Upper lobe of right lung (tissue), 1 donor: ENCODE measurements around the gene CMTM7. TPM values are rescaled to one million over a fixed set of nuclear protein-coding genes. Genes with fewer than 3 reads are reported as not detected.
"Not testable (repeated sequence)": the region's sequence is repeated elsewhere in the genome, so short reads cannot be mapped to it uniquely, and the experiment has no call there.

Experiments used
- ATAC-seq: fragments of 200-7000 bp; cut with Tn5 transposase; one replicate; pipeline ENCODE4 v1.9.1; 2020; ENCODE audit warnings: mild to moderate bottlenecking, moderate library complexity
- DNase-seq: peaks from one replicate; pipeline ENCODE4 v3.0.0-alpha.2; 2020
- H3K27ac ChIP-seq: fragments of 200-600 bp; one replicate; pipeline ENCODE4 v1.8.0; 2022
- H3K27me3 ChIP-seq: fragments of 200-600 bp; one replicate; pipeline ENCODE4 v1.8.0; 2022; ENCODE audit warnings: mild to moderate bottlenecking
- H3K36me3 ChIP-seq: fragments of 200-600 bp; one replicate; pipeline ENCODE4 v1.8.0; 2022
- H3K4me1 ChIP-seq: fragments of 200-600 bp; one replicate; pipeline ENCODE4 v1.8.0; 2022
- H3K4me3 ChIP-seq: fragments of 200-600 bp; one replicate; pipeline ENCODE4 v1.8.0; 2022; ENCODE audit warnings: mild to moderate bottlenecking
- H3K9me3 ChIP-seq: fragments of 200-600 bp; one replicate; pipeline ENCODE4 v1.8.0; 2022
- CTCF ChIP-seq: fragments of 200-600 bp; IDR thresholded peaks from one replicate; pipeline ENCODE4 v1.8.0; 2022; ENCODE audit warnings: antibody characterized with exemption
- intact Hi-C: fragments of 100-400 bp; cut with DNase I; formaldehyde crosslinking; loops from one replicate; pipeline ENCODE4 v1.11.0; 2022
- total RNA-seq: library from RNA; stranded (reverse); fragmentation: NEBNext Ultra II Directional; extraction: Animal tissue kit (Norgen Biotek cat#: 25700); gene quantifications from one replicate; pipeline ENCODE4 v1.2.1, GENCODE V29; 2021
- donor health status: DM: no; HTN: yes; CAD: no; lungs with severe emphysema.

Gene CMTM7
- total RNA-seq, 1 donor from 2014 or later = 53.2 TPM

- DNase-seq = no peak
- Histone ChIP-seq H3K9me3 (no peaks in the 10 kb centered on the region), H3K4me3 (no peak overlapping the region), H3K36me3 (no peaks in the 10 kb centered on the region), H3K4me1 (peaks cover 6% of the 10 kb centered on the region), H3K27ac (no peak overlapping the region), H3K27me3 (no peaks in the 10 kb centered on the region)
- intact Hi-C loops = no loop called here
- no peak for TF ChIP-seq CTCF
- ATAC-seq = no peak
Observed at GRCh38 chr3:32436816-32437189, 45.1 kb downstream of the CMTM7 start.

GRCh38 chr3:32437896-32438295 is 46.2 kb downstream of the CMTM7 start:
- Histone ChIP-seq H3K27me3 (no peaks in the 10 kb centered on the region), H3K27ac (no peak overlapping the region), H3K9me3 (no peaks in the 10 kb centered on the region), H3K4me1 (peaks cover 5% of the 10 kb centered on the region), H3K36me3 (no peaks in the 10 kb centered on the region), H3K4me3 (no peak overlapping the region)
- no peak for DNase-seq
- intact Hi-C loops = no loop called here
- no peak for TF ChIP-seq CTCF
- no peak for ATAC-seq

- Histone ChIP-seq H3K4me1 (no peaks in the 10 kb centered on the region), H3K4me3 (no peak overlapping the region), H3K27ac (no peak overlapping the region), H3K27me3 (no peaks in the 10 kb centered on the region), H3K36me3 (no peaks in the 10 kb centered on the region), H3K9me3 (no peaks in the 10 kb centered on the region)
- intact Hi-C loops = no loop called here
- ATAC-seq (no peak), DNase-seq (no peak)
- no peak for TF ChIP-seq CTCF
Observed at GRCh38 chr3:32438596-32439344, 47.1 kb downstream of the CMTM7 start.

- H3K4me1 ChIP-seq, H3K9me3 ChIP-seq, H3K27me3 ChIP-seq, H3K27ac ChIP-seq, H3K4me3 ChIP-seq, intact Hi-C loops, DNase-seq, H3K36me3 ChIP-seq, ATAC-seq: not testable (repeated sequence)
Observed at GRCh38 chr3:32439421-32439820, 47.8 kb downstream of the CMTM7 start.

GRCh38 chr3:32440611-32441350 is 49.1 kb downstream of the CMTM7 start:
- Histone ChIP-seq H3K4me1 (no peaks in the 10 kb centered on the region), H3K27ac (no peak overlapping the region), H3K9me3 (no peaks in the 10 kb centered on the region), H3K36me3 (no peaks in the 10 kb centered on the region), H3K27me3 (no peaks in the 10 kb centered on the region), H3K4me3 (no peak overlapping the region)
- ATAC-seq (no peak), DNase-seq (no peak)
- TF ChIP-seq CTCF = no peak
- intact Hi-C loops = no loop called here

- Histone ChIP-seq H3K27ac (no peak overlapping the region), H3K4me1 (peaks cover 3% of the 10 kb centered on the region), H3K9me3 (no peaks in the 10 kb centered on the region), H3K27me3 (no peaks in the 10 kb centered on the region), H3K4me3 (no peak overlapping the region), H3K36me3 (no peaks in the 10 kb centered on the region)
- DNase-seq = no peak
- intact Hi-C loops = no loop called here
- TF ChIP-seq CTCF = no peak
- ATAC-seq = no peak
Observed at GRCh38 chr3:32442766-32443165, 51.1 kb downstream of the CMTM7 start.
